Stimulated activated CD4-positive, alpha-beta T cell treated with anti-CD3 and anti-CD28 coated beads, Interleukin-1b, Interleukin-23, amount 100 ng/mL, for 1 hour (primary cell): Measurements from ENCODE around the gene CRNKL1.

Source experiments
- DNase-seq, 2 donors: peaks; one replicate each; pipeline ENCODE4 v3.0.0-alpha.2; 2020; ENCODE audit warnings: low read depth in 2 of 2

CRNKL1 gene

DNA sequence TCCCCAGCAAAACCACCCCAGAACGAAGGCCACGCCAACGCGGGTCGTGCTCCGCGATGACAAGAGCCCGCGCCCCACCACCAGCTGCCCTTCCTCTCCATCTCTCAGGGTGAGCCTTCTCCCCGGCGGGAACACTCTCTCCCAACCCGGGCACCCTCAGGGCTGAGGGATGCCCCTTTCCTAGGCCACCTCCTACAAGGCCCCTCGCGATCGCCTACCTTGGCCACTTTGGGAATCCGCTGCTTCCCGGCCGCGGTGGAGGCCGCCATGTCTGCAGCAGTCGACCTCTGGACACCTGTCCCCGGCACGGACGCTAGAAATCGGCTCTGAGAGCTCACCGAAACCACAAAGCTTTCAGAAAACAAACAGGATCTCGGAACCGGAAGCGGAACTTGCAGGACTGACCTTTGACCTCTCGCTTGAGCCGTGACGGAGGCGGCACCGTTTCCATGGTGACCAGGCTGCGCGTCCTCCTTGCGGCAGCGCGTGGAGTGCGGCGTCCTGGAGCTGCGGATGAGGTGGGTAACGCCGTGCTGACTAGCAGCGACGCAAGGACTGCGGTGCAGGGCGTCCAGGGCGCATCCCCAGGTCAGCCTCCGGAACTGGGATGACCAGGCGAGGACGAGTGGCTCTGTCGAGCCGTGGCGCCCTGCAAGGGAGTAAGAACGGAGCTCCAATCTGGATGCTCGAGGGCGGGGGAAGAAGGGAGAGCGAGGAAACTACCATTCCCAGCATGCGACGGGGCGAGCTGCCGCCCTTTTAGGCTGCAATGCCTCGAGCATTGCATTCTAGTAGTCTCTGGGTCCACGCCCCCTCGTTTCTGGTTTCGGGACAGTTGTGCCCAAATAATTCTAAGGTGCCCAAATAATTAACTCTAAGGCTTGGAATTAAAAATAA lies at the start of gene CRNKL1, which contains the start of gene CFAP61:
Gene CRNKL1 (minus strand): TSS at position 393 of the 897 bp plus-strand sequence. CDS start 124 bp downstream, at position 269.
Gene CFAP61 (plus strand): TSS at position 459 of the 897 bp plus-strand sequence. CDS start 4,122 bp downstream, outside the sequence.
- peak; percentile 90 to 91 for DNase-seq

DNA sequence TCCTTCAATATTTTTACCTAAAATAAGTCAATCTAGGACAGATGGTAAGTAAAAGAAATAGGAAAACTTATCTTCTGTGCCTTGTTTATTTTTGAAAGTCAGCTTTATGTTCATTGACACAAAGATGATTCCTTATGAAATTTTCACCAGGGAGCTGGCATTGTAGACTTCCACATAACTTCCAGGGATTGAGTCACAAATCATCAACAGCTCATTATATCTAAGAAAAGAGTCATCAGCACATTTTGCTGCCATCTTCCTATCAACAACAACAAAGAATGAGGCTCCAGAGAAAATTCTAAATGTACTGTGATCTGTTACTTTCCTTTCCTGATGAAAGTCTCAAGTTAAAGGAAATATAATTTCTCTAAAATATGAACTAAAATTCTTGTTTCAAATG lies 48.6 kb upstream of the CRNKL1 start:
- DNase-seq, result no peak

DNA sequence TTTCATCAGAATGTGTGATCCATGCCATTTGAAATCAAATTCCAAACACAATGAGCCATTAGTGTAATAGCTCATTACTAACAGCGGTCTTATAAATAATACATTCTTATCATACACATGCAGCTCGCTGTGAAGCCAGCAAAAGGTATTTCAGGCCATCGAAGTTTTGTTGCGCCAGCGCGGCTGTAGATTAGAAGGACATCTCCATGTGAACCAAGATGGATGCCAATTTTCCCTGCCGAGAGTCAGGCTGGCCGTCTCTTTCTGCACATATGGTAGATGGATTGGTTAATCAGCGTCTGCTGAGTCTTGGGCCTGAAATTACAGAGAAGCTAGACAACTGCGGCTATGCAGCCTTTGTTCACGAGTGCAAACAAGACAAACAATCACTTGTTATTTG lies 44.2 kb upstream of the CRNKL1 start:
- no peak for DNase-seq

DNA sequence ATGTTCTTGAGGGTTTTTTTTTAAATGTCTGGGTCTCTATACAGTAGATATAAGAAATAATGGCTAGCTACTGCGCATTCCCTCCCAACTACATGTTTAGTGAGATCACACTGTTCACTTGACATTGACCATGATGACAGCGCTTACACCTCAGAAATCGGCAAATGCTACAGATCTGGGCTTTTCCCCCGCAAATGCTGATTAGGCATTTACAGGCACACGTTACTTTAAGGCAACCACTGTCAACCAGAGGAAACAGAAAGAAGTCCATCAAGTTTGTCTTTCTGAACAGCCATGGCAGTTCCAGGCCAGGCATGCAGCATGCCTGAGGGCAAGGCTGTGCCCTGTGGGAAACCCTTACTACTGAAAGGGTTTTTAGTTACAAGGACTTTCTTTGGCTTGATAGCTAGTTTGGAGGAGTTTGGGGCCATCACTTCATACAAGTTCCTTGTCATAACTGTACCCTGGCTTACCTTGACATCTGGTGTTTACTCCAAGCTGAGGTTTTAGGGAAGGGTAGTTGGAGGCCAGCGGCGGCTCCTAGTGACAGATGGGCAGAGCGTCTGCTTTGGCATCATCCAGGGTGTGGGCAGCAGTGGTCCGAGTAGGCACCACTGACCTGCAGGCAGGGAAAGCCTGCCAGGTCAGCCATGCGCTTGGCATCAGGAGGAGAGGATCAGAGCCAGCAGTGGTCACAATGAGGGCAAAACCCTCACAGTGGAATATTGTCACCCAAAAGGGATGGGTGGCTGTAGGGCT lies 43.0 kb upstream of the CRNKL1 start:
- no peak for DNase-seq

DNA sequence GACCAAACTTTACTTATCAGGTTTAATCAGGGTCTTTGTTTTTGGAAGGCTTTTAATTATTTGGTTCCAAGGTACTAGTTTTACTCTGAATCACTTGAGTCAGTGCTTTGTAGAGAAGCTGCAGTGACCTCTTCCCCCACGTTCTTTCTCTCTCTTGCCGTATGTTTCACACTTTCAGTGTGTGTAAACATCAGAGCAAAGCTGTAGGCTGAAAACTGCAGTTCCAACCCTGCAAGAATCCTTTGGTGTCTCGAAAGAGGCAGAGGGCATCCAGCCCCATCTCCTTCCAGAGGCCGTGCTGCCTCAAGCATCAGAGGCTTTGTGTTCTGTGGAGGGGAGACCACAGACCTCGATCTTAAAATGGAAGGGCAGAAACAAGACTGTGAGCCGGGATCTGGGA lies 42.1 kb upstream of the CRNKL1 start:
- no peak for DNase-seq

DNA sequence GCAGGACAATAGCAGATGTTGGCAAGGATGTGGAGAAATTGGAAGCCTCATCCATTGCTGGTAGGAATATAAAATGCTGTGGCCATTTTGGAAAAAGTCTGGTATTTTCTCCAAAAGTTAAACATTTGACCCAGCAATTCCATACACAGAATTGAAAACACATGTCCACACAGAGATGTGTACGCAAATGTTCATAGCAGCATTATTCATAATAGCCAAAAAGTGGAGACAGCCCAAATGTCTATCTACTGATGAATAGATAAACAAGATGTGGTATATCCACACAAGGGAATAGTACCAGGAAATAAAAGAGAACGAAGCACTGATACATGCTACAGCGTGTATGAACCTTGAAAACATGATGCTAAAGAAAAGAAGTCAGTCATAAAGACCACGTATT lies 40.6 kb upstream of the CRNKL1 start:
- no peak for DNase-seq

DNA sequence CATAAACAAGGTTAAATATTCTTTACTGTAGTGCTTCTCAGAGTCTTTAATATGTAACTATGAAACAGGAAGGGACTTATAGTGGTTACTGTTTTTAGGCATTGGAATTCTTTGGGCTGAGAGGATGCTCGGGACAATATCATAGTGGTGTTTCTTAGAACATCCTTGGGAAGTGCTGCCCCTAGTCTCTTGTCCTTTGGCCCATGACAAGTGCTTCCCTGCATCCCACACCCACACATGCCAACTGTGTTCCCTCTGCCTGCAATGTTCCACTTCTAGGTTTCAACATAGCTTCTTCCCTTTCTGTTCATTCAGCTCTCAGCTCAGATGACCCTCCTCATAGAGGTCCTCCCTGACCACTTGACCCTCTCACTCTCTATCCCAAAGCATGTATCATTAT lies 37.7 kb upstream of the CRNKL1 start:
- no peak for DNase-seq

DNA sequence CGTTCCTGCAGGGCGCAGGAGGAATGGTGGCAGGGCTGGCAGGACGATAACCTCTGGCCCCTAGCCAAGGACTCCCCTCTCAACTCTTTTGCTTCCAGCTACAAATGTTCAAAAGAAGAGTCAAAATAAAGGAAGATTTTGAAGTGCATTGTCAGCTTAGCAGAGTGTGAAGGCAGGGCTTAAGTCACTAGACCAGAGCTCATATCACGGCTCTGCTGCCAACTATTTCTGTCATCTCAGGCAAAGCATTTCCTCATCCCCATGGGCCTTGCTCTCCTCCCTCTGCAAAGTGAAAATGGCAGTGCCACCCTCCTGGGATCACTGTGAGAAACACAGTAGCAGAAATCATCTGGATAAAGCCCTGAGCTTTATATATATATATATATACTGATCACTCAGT lies 36.8 kb upstream of the CRNKL1 start:
- no peak for DNase-seq

DNA sequence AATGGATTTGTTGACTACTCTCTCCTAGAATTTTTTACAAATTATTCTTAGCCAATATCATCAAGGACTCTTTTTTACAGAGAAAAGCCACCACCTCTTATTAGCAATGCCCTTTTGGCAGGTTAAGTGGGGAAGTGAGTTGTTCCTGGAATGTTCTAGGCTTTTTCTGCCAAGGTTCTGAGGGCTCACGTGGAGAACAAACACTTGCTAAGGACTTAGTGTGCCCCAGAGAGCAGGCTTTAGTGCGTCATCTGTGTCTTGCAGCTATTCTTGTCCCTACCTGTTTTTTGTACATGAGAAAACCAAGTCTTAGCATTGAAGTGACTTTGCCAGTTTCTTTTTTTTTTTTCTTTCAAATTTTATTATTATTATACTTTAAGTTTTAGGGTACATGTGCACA lies 33.5 kb upstream of the CRNKL1 start:
- no peak for DNase-seq

DNA sequence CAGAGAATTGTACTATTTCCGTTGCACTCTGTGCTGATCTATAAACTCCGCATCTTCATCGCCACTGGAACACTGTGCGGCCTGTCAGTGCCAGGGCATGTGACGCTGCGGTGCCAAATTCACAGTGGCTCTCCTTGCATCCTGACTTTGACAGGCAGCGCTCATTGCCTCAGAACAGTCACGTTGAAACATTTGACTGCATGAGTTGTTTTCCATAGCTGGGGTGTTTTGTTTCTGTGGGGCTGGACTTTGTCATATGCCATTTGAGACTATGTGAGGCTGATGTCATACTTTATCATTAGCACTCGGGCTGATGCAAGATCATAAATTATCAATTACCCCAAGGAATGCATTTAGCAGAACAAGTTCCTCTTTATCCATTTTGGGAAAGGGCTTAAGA lies 32.8 kb upstream of the CRNKL1 start:
- DNase-seq, result no peak

DNA sequence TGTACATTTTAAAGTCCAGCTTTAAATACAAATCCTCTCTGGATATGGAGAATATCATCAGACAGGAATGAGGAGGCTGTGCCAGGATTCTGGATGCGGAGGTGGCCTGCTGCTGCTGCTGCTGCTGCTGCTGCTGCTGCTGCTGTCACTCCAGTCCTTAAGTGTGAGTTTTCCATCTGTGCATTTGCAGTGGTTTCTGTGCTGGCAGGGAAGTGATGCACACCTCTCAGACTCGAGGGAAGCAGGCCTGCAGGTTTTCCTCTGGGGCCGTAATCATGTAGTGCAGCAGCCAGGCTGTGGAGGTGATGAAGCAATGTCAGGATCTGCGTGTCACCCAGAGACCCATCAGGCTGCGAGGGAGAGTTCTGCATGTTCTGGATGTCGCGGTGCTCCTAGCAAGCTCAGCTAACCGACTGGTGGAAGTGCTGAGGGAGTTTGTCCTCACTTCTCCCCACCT lies 32.1 kb upstream of the CRNKL1 start:
- no peak for DNase-seq

DNA sequence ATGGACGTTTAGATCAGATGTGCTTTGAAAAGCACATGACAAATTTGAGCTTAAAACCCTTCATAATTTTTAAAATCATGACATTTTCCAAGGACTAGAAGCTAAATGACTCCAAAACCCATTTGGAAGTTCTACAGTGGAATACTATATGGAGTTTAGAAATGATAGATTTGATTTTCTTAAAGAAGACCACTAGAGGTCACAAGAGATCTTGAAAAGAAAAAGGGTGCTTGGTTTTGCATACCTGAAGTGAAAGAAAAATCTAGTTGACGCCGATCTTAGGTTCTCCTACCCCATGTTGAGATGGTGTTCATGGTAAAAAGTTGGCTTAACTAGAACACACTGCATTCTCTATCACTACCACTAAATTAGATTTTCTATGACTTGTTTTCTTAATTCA lies 31.5 kb upstream of the CRNKL1 start:
- DNase-seq, result no peak

DNA sequence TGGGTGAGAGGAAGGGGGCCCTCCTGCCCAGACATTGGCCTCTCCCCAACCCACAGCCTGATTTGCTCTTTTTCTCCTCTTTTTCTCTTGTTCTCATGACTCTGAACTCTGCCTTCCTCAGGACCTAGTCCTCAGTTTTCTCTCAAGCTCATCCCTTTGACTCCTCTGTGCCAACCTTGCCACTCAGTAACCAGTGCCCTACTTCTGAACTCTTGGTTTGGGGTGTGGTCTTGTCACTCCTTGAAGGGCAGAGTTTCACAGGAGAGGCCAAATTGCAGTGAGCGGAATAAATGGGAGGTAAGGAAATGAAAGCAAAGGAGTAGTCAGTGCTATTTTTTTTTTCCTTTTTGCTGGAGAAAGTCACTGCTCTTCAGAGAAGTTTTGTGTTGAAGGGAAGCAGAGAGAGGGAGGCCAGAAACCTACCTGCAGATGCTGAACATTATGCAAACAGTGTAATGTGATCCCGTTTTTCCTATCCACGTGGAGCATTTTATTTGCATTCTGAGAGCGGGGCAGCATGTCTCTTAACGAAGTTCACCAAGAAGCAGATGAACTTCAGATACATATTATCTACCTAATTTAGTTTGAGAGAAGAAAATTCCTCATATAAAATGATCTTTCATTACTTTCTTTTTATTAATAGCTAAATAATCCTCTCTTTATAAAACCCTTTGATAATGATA lies 27.0 kb upstream of the CRNKL1 start:
- DNase-seq, result no peak

DNA sequence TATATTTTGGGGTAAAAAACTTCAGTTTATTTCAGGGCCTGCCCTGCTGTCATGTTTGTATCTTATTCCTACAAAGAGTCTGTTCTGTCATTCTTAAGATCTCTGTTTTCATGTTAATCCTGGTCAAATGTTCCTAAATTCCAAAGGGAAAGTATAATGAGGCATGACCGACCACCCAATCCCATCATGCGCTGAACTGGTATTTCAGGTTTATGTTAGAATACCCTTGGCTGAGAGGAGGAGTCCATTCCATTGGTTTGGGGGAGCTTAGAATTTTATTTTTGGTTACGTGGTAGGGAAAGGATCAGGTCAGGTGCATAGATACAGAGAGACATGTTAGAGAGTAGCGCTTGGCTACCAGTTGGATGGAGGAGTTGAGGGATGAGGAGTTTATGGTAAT lies 25.8 kb upstream of the CRNKL1 start:
- no peak for DNase-seq

DNA sequence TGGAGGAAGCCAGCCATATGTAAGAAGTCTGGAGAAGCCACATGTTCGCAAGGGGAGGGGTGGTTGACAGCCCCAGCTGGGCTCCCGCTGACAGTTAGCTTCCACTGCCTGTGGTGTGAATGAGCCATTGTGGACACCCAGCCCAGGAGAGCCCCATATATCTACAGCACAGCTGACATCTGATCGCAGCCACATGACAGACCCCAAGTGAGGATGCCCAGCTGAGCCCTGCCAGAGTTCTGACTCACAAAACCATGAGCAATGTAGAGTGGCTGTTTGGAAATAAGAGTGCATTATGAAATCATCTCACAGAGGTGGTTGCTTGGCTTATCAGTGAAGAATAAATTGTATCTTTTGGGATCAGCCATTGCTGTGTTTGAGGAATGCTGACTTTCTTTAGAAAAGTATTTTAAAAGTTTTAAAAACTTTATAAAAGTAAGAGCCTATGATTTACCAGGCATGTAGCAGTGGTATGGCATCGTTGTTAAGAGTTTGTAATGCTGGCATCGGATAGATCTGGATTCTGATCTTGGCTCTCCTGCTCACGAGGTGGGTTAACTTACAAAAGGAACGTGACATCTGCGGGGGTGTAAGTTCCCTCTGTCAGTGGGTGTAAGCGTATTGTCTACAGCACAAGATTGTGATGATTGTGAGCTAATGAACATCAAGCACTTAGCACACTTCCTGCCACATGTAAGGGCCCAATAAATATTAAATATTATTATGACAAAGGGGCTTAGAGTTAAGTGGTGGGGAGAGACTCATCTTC lies 24.2 kb upstream of the CRNKL1 start:
- no peak for DNase-seq

DNA sequence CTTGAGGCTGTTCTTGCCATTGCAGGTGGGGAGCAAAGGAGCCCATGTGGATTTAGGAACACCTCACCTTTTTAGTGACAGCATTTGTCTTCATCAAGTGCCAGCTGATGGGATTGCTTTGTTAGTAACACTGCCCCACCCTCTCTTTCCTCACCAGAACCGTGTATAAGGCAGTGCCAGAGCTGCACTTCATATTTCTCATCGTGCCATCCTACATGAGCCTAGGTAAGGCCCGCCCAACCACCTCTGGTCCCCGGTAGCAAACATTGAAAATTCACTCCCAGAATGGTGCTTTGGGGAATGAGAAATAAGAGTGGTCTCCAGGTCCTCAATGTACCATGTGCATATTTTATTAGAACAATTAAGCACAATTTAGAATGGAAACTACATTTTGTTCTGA lies 22.8 kb upstream of the CRNKL1 start:
- no peak for DNase-seq

DNA sequence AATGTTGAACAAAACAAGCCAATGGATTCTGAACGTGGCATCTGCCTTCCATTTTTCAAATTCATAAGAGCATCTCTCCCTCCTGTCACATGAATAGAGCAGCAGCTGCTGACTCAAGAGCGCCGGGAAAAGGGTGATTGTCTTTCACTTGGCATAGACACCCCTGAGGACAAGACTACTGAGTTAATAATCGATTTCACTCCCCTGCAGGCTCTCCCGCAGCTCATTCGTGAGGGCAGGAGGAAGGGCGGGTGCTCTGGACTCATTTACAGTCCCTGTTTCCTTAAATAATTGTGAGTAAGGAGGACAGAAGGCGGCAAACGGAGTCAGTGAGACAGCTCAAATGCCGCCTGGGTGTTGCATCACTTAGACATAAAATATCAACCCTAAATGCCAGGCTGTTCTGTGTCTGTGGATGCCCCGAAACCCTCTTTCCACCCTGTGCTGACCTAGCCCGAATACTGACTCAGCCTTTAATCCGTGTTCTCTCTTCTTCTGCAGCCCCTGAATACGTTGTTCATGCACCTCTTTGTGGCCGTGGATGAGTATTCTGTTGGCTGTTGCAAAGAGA lies 21.6 kb upstream of the CRNKL1 start:
- DNase-seq, result no peak

DNA sequence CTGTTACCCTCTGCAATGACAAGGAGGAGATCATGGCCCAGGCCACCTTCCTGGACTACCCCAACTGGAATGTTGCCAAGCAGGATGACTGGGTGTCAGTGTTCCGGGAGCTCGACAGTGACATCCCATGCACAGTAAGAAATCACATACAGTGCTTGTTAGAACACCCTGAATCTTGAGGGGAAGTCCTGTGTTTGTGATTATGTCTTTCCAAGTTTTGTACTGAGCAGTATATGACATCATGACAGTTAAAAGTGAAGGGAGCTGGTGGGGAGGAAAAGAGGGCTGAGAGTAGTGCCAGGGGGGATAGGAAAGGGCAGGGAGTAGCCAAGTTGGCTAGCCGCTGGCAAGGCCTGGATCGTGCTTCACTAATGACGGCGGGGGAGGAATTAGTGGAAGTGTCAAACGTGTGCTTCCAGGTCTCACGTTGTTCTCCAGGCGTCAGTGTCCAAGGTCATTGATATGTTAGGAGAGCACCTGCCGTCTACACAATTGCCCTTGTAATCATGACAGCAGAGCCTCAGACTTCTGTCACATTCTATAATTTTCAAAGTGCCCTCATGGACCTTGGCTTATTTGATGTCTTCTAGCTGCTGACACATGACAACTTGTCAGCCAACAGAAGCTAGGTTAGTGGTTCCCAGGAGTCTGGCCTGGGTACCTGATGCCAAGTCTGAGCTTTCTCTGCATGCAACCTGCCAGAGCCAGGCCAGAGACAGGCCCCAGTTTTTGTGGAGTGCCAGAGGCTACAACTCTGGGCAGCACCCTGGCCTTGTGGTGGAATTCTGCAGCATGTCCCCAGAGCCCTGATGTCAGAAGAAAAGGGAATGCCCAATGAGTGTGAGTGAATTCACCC lies 18.8 kb upstream of the CRNKL1 start:
- DNase-seq, result no peak

DNA sequence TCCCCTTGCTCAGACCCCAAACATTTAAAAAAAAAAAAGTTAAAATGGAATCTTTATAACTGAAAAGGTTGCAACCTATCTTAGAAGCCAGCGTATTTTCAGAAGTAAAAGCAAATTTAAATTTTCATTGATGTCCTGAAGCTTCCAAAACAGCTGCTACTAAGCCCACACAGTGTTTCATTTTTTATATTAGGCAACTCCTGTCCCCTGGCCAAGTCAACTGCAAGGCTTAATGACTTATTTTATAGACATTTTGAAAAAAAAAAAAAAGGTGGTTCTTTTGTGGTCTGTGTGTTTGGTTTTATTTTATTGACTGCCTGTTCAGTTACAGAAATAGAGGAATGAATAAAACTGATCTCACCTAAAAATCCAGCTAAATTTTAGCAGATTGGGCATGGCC lies 13.1 kb upstream of the CRNKL1 start:
- no peak for DNase-seq
